MM.1S (cell line): ENCODE measurements around the gene SLC32A1.
A peak's percentile ranks its signal among the peaks of the same experiment; 100 is the strongest.

Experiments
- DNase-seq: peaks from one replicate; pipeline ENCODE4 v3.0.0-alpha.2; 2015
- H2AFZ ChIP-seq: fragments of 300-600 bp; sonication (generic); 2 replicates; pipeline ENCODE4 v1.6.0; 2016; ENCODE audit warnings: antibody characterized with exemption, low read length
- H3F3A ChIP-seq: fragments of 300-600 bp; sonication (generic); 2 replicates; pipeline ENCODE4 v1.6.1; 2016; ENCODE audit warnings: mild to moderate bottlenecking, antibody characterized with exemption, low read length, moderate library complexity, mixed read lengths; ENCODE audit not compliant: insufficient read depth
- H3K27ac ChIP-seq: fragments of 300-600 bp; sonication (generic); 2 replicates; pipeline ENCODE4 v1.5.1; 2016; ENCODE audit warnings: mild to moderate bottlenecking, low read length
- H3K27me3 ChIP-seq: fragments of 300-600 bp; sonication (generic); replicated peaks from 2 replicates; pipeline ENCODE4 v1.6.0; 2016; ENCODE audit warnings: low read length; ENCODE audit not compliant: insufficient read depth
- H3K36me3 ChIP-seq: fragments of 300-600 bp; sonication (generic); replicated peaks from 2 replicates; pipeline ENCODE4 v1.6.1; 2016; ENCODE audit warnings: mild to moderate bottlenecking, low read length, mixed read lengths; ENCODE audit not compliant: insufficient read depth
- H3K4me1 ChIP-seq: fragments of 300-600 bp; sonication (generic); 2 replicates; pipeline ENCODE4 v1.6.1; 2016; ENCODE audit warnings: low read length, mixed read lengths
- H3K4me2 ChIP-seq: fragments of 300-600 bp; sonication (generic); 2 replicates; pipeline ENCODE4 v1.6.0; 2016; ENCODE audit warnings: low read depth, low read length
- H3K4me3 ChIP-seq: fragments of 300-600 bp; sonication (generic); 2 replicates; pipeline ENCODE4 v1.5.1; 2016; ENCODE audit warnings: low read length, mixed read lengths
- H3K79me2 ChIP-seq: fragments of 300-600 bp; sonication (generic); 2 replicates; pipeline ENCODE4 v1.6.1; 2016; ENCODE audit warnings: mixed run types, low read length, mixed read lengths
- H3K9ac ChIP-seq: fragments of 300-600 bp; sonication (generic); 2 replicates; pipeline ENCODE4 v1.6.1; 2016; ENCODE audit warnings: low read length, mixed read lengths
- H3K9me2 ChIP-seq: fragments of 300-600 bp; sonication (generic); replicated peaks from 2 replicates; pipeline ENCODE4 v1.6.1; 2016; ENCODE audit warnings: mild to moderate bottlenecking, low read length, mixed read lengths; ENCODE audit not compliant: insufficient read depth
- H3K9me3 ChIP-seq: fragments of 300-600 bp; sonication (generic); replicated peaks from 2 replicates; pipeline ENCODE4 v1.6.1; 2016; ENCODE audit warnings: mild to moderate bottlenecking, low read length, mixed read lengths; ENCODE audit not compliant: insufficient read depth
- H4K20me1 ChIP-seq: fragments of 300-600 bp; sonication (generic); 2 replicates; pipeline ENCODE4 v1.6.1; 2016; ENCODE audit warnings: mild to moderate bottlenecking, low read length, moderate library complexity, mixed read lengths; ENCODE audit not compliant: insufficient read depth
- EZH2 ChIP-seq: fragments of 300-600 bp; sonication (generic); optimal IDR thresholded peaks from 2 replicates; pipeline ENCODE3; 2017; ENCODE audit warnings: low read depth, mild to moderate bottlenecking, antibody characterized with exemption, low read length, mixed read lengths
- EZH2phosphoT487 ChIP-seq: fragments of 300-600 bp; sonication (generic); IDR thresholded peaks from 2 replicates; pipeline ENCODE4 v1.6.1; 2018; ENCODE audit warnings: antibody characterized with exemption, low read length
- TF ChIP-seq, protein P1 (sequence below): fragments of 300-600 bp; sonication (generic); IDR thresholded peaks from 2 replicates; pipeline ENCODE4 v1.5.1; 2016; ENCODE audit warnings: antibody characterized with exemption, low read length, mixed read lengths

Gene SLC32A1

DNA sequence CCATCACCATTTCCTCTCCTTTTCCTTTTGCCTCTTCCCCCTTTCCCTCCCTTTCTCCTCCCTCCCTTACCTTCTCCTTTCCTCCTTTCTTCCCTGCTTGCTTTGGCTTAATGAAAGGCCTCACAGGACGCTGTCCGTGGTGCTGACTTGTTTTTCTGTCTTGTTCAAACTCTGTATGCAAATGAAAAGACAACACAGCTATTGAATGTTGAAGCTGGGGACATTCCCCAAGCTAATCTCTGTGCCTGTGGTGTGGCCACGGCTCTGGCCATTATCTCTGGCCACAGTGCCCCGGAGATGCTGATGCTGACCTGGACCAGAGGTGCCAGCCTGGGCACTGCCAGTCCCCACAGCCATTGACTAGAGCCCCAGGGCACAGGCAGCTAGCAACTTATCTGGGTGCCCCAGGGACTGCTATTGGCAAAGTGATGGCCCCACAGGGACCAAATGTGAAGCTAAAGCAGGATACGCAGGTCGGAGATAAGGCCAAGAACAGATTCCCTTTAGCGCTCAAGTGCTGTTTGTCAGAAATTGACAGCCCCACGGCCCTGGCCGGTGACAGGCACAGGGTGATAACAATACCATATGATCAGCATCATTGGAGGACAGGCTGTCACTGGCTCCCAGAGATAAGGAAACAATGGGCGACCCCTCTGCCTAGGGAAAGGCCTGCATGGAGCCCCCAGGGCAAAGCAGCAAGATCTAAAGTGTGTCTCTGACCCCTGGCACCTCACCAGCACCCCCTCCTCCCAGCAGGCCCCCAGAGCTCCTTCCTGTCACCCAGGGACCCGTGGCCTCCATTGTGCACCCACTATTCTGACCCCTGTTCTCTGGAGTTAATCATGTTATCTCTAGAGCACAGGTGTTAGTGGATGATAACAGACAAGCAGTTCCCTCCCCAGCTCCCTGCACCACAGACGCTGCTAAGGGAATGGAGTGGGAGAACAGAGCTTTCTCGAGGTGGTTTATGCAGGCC, 31.6 kb upstream of the SLC32A1 start:
- Histone ChIP-seq H3K27ac (no peak overlapping the region), H3K4me1 (no peaks in the 10 kb centered on the region), H3K9me2 (no peaks in the 10 kb centered on the region), H2AFZ (no peak overlapping the region), H3K9ac (no peak overlapping the region), H3K9me3 (no peaks in the 10 kb centered on the region), H3K27me3 (peaks cover 38% of the 10 kb centered on the region), H3F3A (no peaks in the 10 kb centered on the region), H3K79me2 (no peaks in the 10 kb centered on the region), H3K36me3 (no peaks in the 10 kb centered on the region), H3K4me2 (no peak overlapping the region), H4K20me1 (no peaks in the 10 kb centered on the region), H3K4me3 (no peak overlapping the region)
- DNase-seq = peak; percentile 63
- TF ChIP-seq EZH2 = no peak
- TF ChIP-seq, protein P1, sequence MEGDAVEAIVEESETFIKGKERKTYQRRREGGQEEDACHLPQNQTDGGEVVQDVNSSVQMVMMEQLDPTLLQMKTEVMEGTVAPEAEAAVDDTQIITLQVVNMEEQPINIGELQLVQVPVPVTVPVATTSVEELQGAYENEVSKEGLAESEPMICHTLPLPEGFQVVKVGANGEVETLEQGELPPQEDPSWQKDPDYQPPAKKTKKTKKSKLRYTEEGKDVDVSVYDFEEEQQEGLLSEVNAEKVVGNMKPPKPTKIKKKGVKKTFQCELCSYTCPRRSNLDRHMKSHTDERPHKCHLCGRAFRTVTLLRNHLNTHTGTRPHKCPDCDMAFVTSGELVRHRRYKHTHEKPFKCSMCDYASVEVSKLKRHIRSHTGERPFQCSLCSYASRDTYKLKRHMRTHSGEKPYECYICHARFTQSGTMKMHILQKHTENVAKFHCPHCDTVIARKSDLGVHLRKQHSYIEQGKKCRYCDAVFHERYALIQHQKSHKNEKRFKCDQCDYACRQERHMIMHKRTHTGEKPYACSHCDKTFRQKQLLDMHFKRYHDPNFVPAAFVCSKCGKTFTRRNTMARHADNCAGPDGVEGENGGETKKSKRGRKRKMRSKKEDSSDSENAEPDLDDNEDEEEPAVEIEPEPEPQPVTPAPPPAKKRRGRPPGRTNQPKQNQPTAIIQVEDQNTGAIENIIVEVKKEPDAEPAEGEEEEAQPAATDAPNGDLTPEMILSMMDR = no peak
- TF ChIP-seq EZH2phosphoT487 = no peak

DNA sequence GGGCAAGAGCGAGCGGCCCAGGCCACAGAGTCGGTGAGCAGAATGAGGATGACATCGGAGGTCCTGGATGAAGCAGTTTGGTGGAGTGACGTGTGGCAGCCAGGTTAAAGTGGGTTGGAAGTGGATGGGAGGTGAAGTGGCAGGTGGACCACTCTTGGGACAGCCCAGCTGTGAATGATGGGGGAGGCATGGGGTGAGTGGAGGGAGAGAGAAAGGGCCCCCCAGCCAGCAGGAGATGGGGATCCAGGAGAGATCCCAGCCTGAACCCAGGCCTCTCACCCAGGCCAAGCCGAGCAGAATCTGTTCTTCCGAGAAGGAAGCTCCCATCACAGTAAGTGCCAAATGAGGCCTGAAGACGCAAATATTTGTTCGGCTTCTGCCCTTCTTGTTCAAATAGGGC, 27.0 kb upstream of the SLC32A1 start:
- Histone ChIP-seq H3K27me3 (peaks cover 64% of the 10 kb centered on the region), H3K9ac (no peak overlapping the region), H3F3A (no peaks in the 10 kb centered on the region), H3K36me3 (no peaks in the 10 kb centered on the region), H3K9me3 (no peaks in the 10 kb centered on the region), H3K79me2 (no peaks in the 10 kb centered on the region), H3K27ac (no peak overlapping the region), H3K4me3 (no peak overlapping the region), H3K4me2 (no peak overlapping the region), H2AFZ (no peak overlapping the region), H3K4me1 (no peaks in the 10 kb centered on the region), H4K20me1 (no peaks in the 10 kb centered on the region), H3K9me2 (no peaks in the 10 kb centered on the region)
- no peak for DNase-seq
- TF ChIP-seq EZH2phosphoT487 (no peak), EZH2 (no peak)
- TF ChIP-seq, protein P1 = no peak

DNA sequence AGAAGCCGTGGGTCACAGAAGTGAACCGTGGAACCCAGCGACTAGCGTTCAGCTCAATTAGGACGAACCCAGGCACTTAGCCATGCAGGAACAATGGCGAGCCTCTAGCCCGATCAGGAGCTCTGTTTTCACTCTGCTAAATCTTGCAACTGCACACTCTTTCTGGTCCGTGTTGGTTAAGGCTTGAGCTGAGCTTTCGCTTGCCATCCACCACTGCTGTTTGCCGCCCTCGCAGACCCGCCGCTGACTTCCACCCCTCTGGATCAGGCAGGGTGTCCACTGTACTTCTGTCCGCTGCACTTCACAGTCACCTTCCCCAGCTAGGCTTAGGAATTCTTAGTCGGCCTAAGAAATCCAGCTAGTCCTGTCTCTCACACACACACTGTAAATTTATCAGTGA, 25.7 kb upstream of the SLC32A1 start:
- TF ChIP-seq EZH2phosphoT487 (no peak), EZH2 (no peak)
- TF ChIP-seq, protein P1 = no peak
- H3K36me3 ChIP-seq = no peaks in the 10 kb centered on the region
- peaks cover 73% of the 10 kb centered on the region for H3K27me3 ChIP-seq
- H3K4me2 ChIP-seq = no peak overlapping the region
- H3K4me3 ChIP-seq = no peak overlapping the region
- H4K20me1 ChIP-seq = no peaks in the 10 kb centered on the region
- no peaks in the 10 kb centered on the region for H3K9me2 ChIP-seq
- DNase-seq = no peak
- H3K9ac ChIP-seq = no peak overlapping the region
- H2AFZ ChIP-seq = no peak overlapping the region
- H3K4me1 ChIP-seq = no peaks in the 10 kb centered on the region
- no peaks in the 10 kb centered on the region for H3F3A ChIP-seq
- no peaks in the 10 kb centered on the region for H3K9me3 ChIP-seq
- no peaks in the 10 kb centered on the region for H3K79me2 ChIP-seq
- no peak overlapping the region for H3K27ac ChIP-seq
